Measurements from ENCODE around the gene CUX1. TPM values are rescaled to one million over a fixed set of nuclear protein-coding genes. Genes with fewer than 3 reads are reported as not detected.

CUX1 gene
- total RNA-seq, 4 donors from 2014 or later, result 58.2 to 295 (median 76.9) TPM

GRCh38 chr7:101961811-101962210, 144.4 kb downstream of the CUX1 start:
- no peaks in the 10 kb centered on the region for H3K9me3 ChIP-seq
- intact Hi-C loops (cut with DNase I; ENCODE audit: low total_unique reads), result no loop called here

GRCh38 chr7:101963693-101964092, 146.3 kb downstream of the CUX1 start:
- no peaks in the 10 kb centered on the region for H3K27me3 ChIP-seq
- TF ChIP-seq CTCF (IDR thresholded peaks at IDR 0.05) (no peak), POLR2A (IDR thresholded peaks at IDR 0.05) (no peak)

More at GRCh38 chr7:101961811-101962210, 144.4 kb downstream of the CUX1 start:
- Histone ChIP-seq H3K4me1 (peaks cover 4 to 7% of the 10 kb centered on the region in 2 donors), H3K4me3 (no peak overlapping the region), H3K27ac (peak overlapping the region; percentile 1 to 6), H3K27me3 (no peaks in the 10 kb centered on the region), H3K36me3 (no peaks in the 10 kb centered on the region)
- DNase-seq, result no peak
- no peak for TF ChIP-seq CTCF (IDR thresholded peaks at IDR 0.05)
- no peak for TF ChIP-seq POLR2A (IDR thresholded peaks at IDR 0.05)

GRCh38 chr7:101964680-101965452, 147.4 kb downstream of the CUX1 start:
- Histone ChIP-seq H3K9me3 (no peaks in the 10 kb centered on the region), H3K27ac (peak overlapping the region; percentile 2 to 14), H3K4me3 (no peak overlapping the region), H3K4me1 (peaks cover 4 to 7% of the 10 kb centered on the region in 2 donors), H3K27me3 (no peaks in the 10 kb centered on the region), H3K36me3 (no peaks in the 10 kb centered on the region)
- DNase-seq, result no peak
- intact Hi-C loops (cut with DNase I; ENCODE audit: low total_unique reads), result no loop called here
- no peak for TF ChIP-seq POLR2A (IDR thresholded peaks at IDR 0.05)
- TF ChIP-seq CTCF (IDR thresholded peaks at IDR 0.05), result no peak

More at GRCh38 chr7:101963693-101964092, 146.3 kb downstream of the CUX1 start:
- DNase-seq, result no peak
- Histone ChIP-seq H3K36me3 (no peaks in the 10 kb centered on the region), H3K27ac (no peak overlapping the region), H3K4me1 (peaks cover 4 to 7% of the 10 kb centered on the region in 2 donors), H3K4me3 (no peak overlapping the region), H3K9me3 (no peaks in the 10 kb centered on the region)
- intact Hi-C loops (cut with DNase I; ENCODE audit: low total_unique reads), result no loop called here

- Histone ChIP-seq H3K36me3 (no peaks in the 10 kb centered on the region), H3K27me3 (no peaks in the 10 kb centered on the region), H3K4me1 (peaks cover 0 to 18% of the 10 kb centered on the region in 2 donors), H3K9me3 (no peaks in the 10 kb centered on the region), H3K4me3 (no peak overlapping the region), H3K27ac (peak overlapping the region in 1 of 2 donors; percentile 10)
- intact Hi-C loops (cut with DNase I; ENCODE audit: low total_unique reads), result no loop called here
- TF ChIP-seq CTCF (IDR thresholded peaks at IDR 0.05), result no peak
- no peak for TF ChIP-seq POLR2A (IDR thresholded peaks at IDR 0.05)
- no peak for DNase-seq
Observed at GRCh38 chr7:101968720-101969466, 151.5 kb downstream of the CUX1 start.

Data from uterus (tissue), 4 donors.